Measurements from ENCODE around the gene TMED7. TPM values are rescaled to one million over a fixed set of nuclear protein-coding genes. Genes with fewer than 3 reads are reported as not detected.

TMED7 gene
- polyA plus RNA-seq, 3 donors = 18.2 to 70.1 (median 65.1) TPM

- Histone ChIP-seq H2AFZ (ENCODE audit: insufficient read depth, low read depth, low read length, poor library complexity, severe bottlenecking) (no peak overlapping the region), H3K4me2 (replicated peaks; ENCODE audit: extremely low read depth, low read length, poor library complexity, severe bottlenecking) (no peak overlapping the region), H3K79me2 (ENCODE audit: insufficient read depth, low read length) (no peaks in the 10 kb centered on the region), H3K36me3 (replicated peaks in 1 of 2; ENCODE audit: control insufficient read depth in 1 of 2, insufficient read depth in 2 of 2, low read length in 2 of 2) (no peaks in the 10 kb centered on the region), H3K4me1 (ENCODE audit: control insufficient read depth in 1 of 2, insufficient read depth in 2 of 2, low read length in 2 of 2) (no peaks in the 10 kb centered on the region), H3K4me3 (replicated peaks in 1 of 3; ENCODE audit: low read depth in 2 of 3, low read length in 3 of 3) (no peak overlapping the region), H3K9ac (ENCODE audit: insufficient read depth, low read length, poor library complexity, severe bottlenecking) (no peak overlapping the region), H3K27ac (ENCODE audit: low read depth in 1 of 2, low read length in 2 of 2) (no peak overlapping the region), H3K27me3 (ENCODE audit: control insufficient read depth in 2 of 2, insufficient read depth in 2 of 2, low read length in 2 of 2) (peaks cover 2 to 3% of the 10 kb centered on the region in 2 donors), H3K9me3 (replicated peaks in 1 of 2; ENCODE audit: control insufficient read depth in 1 of 2, insufficient read depth in 1 of 2, low read length in 2 of 2) (peaks cover 8 to 9% of the 10 kb centered on the region in 2 donors), H4K20me1 (ENCODE audit: insufficient read depth, low read length) (no peaks in the 10 kb centered on the region)
- H3K27ac Mint-ChIP-seq = peak overlapping the region in 1 of 7 donors; percentile 55
- no peak for DNase-seq
- H3K27me3 Mint-ChIP-seq (ENCODE audit: low read depth in 3 of 3) = peaks cover 0 to 3% (median 3%) of the 10 kb centered on the region in 3 donors
- no peak overlapping the region for H3K4me3 Mint-ChIP-seq
- H3K9me3 Mint-ChIP-seq = peaks cover 1 to 15% (median 5%) of the 10 kb centered on the region in 7 donors
- no peaks in the 10 kb centered on the region for H3K36me3 Mint-ChIP-seq
- intact Hi-C loops (cut with micrococcal nuclease) = no loop called here
- TF ChIP-seq, protein P1, sequence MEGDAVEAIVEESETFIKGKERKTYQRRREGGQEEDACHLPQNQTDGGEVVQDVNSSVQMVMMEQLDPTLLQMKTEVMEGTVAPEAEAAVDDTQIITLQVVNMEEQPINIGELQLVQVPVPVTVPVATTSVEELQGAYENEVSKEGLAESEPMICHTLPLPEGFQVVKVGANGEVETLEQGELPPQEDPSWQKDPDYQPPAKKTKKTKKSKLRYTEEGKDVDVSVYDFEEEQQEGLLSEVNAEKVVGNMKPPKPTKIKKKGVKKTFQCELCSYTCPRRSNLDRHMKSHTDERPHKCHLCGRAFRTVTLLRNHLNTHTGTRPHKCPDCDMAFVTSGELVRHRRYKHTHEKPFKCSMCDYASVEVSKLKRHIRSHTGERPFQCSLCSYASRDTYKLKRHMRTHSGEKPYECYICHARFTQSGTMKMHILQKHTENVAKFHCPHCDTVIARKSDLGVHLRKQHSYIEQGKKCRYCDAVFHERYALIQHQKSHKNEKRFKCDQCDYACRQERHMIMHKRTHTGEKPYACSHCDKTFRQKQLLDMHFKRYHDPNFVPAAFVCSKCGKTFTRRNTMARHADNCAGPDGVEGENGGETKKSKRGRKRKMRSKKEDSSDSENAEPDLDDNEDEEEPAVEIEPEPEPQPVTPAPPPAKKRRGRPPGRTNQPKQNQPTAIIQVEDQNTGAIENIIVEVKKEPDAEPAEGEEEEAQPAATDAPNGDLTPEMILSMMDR (IDR thresholded peaks at IDR 0.05) = no peak
- 85% methylated on average over 2 of the region's 4 CpGs for WGBS (ENCODE audit: insufficient coverage)
- H3K4me1 Mint-ChIP-seq = no peaks in the 10 kb centered on the region
Measured at GRCh38 chr5:115661101-115661500, 35.3 kb upstream of the TMED7 start.

GRCh38 chr5:115657881-115658233 lies 32.0 kb upstream of the TMED7 start:
- H3K36me3 ChIP-seq (replicated peaks in 1 of 2; ENCODE audit: control insufficient read depth in 1 of 2, insufficient read depth in 2 of 2, low read length in 2 of 2) = no peaks in the 10 kb centered on the region
- no peaks in the 10 kb centered on the region for H3K9me3 ChIP-seq (replicated peaks in 1 of 2; ENCODE audit: control insufficient read depth in 1 of 2, insufficient read depth in 1 of 2, low read length in 2 of 2)
- H3K9me3 Mint-ChIP-seq = peaks cover 0 to 3% (median 0%) of the 10 kb centered on the region in 7 donors
- intact Hi-C loops (cut with micrococcal nuclease) = no loop called here
- no peak overlapping the region for H3K27ac Mint-ChIP-seq
- H4K20me1 ChIP-seq (ENCODE audit: insufficient read depth, low read length) = no peaks in the 10 kb centered on the region
- peaks cover 0 to 3% (median 0%) of the 10 kb centered on the region in 3 donors for H3K27me3 Mint-ChIP-seq (ENCODE audit: low read depth in 3 of 3)
- no peak overlapping the region for H3K4me2 ChIP-seq (replicated peaks; ENCODE audit: extremely low read depth, low read length, poor library complexity, severe bottlenecking)
- no peak for DNase-seq
- H3K9ac ChIP-seq (ENCODE audit: insufficient read depth, low read length, poor library complexity, severe bottlenecking) = no peak overlapping the region
- H2AFZ ChIP-seq (ENCODE audit: insufficient read depth, low read depth, low read length, poor library complexity, severe bottlenecking) = no peak overlapping the region
- peaks cover 2 to 3% of the 10 kb centered on the region in 2 donors for H3K27me3 ChIP-seq (ENCODE audit: control insufficient read depth in 2 of 2, insufficient read depth in 2 of 2, low read length in 2 of 2)
- no peak overlapping the region for H3K4me3 Mint-ChIP-seq
- no peaks in the 10 kb centered on the region for H3K4me1 Mint-ChIP-seq
- no peaks in the 10 kb centered on the region for H3K79me2 ChIP-seq (ENCODE audit: insufficient read depth, low read length)
- TF ChIP-seq, protein P1 (IDR thresholded peaks at IDR 0.05) = no peak
- no peak overlapping the region for H3K27ac ChIP-seq (ENCODE audit: low read depth in 1 of 2, low read length in 2 of 2)
- no peak overlapping the region for H3K4me3 ChIP-seq (replicated peaks in 1 of 3; ENCODE audit: low read depth in 2 of 3, low read length in 3 of 3)
- H3K36me3 Mint-ChIP-seq = no peaks in the 10 kb centered on the region
- H3K4me1 ChIP-seq (ENCODE audit: control insufficient read depth in 1 of 2, insufficient read depth in 2 of 2, low read length in 2 of 2) = no peaks in the 10 kb centered on the region
- WGBS (ENCODE audit: insufficient coverage) = 100% methylated on average over 1 of the region's 2 CpGs

Measured in CD14-positive monocyte (primary cell).